GM18505 (cell line): Measurements from ENCODE around the gene TNKS1BP1.

Experiments
- ATAC-seq: cut with Tn5 transposase; IDR thresholded peaks from one replicate; pipeline ENCODE4 v1.9.1; 2021; ENCODE audit not compliant: unreplicated experiment
- POLR2A ChIP-seq: IDR thresholded peaks from 4 replicates; pipeline ENCODE4 v1.6.1; 2011; ENCODE audit warnings: borderline replicate concordance; ENCODE audit not compliant: insufficient read depth, insufficient read length; ENCODE audit errors: extremely low read depth

Gene TNKS1BP1

DNA sequence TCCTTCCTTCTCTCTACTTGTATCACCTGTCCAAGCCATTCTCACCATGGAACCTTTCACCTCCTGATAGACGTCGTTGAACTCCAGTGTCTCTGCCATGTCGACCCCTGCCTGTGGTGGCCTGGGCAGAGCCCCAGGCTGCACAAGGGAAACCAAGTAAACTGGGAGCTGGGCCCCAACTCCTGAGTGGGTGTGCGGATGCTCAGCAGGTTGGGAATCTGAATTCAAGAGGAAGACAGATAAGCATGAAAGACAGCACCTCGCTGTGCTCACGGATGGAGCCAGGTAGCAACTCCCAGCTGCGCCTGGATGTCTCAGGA lies 10.2 kb upstream of the TNKS1BP1 start:
- TF ChIP-seq POLR2A, result no peak
- peak; percentile 1 for ATAC-seq

DNA sequence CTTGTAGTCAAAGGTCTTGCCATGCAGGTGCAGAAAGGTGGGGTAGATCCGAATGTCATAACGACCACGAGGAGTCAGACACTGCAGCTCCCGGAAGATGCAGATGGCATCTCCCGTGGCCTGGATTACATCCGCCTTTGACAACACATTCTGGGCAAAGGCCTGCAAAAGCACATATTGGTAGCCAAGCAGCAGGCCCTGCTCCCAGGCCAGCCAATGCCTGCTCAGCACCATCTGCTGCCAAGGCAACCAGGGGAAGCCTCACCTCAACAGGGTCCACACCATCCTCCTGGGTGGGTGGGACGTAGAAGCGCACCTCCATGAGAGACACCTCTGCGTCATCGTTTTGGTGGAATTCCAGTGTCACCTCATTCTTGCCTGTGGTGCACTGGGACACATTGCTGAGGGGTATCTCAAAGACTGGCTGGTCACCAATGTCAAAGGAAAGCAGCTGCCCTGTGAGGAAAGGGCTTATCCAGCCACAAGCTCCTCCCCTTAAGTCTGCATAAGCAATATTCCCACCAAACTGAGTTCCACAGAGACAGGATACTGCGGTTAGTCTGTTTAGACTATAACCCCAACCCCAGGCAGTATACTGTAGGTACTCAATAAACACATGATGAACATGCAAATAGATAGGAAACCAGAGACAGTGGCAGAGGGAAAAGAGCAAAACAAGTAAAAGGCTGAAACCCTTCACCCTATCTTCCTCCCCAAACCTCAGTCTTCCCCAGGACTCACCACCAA lies 8.1 kb upstream of the TNKS1BP1 start:
- no peak for ATAC-seq
- TF ChIP-seq POLR2A, result no peak

DNA sequence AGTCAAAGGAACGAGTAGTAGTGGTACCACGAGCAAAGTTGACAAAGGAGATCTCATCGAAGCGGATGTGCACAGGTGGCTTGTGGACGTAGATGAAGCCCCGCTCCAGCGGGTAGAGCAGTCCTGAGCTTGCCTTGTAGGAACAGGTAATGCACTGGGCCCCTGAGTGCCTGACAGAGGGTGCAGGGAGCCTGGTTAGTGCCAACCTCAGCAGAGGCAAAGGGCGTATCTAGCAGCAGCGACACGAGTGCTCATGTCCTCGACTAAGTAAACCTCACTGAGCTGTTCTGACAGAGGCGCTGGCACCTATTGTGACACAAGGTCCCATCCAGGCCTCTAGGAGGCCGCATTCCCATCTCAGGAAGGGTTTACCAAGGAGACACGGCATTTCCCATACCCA lies 7.0 kb upstream of the TNKS1BP1 start:
- TF ChIP-seq POLR2A, result no peak
- ATAC-seq, result no peak

DNA sequence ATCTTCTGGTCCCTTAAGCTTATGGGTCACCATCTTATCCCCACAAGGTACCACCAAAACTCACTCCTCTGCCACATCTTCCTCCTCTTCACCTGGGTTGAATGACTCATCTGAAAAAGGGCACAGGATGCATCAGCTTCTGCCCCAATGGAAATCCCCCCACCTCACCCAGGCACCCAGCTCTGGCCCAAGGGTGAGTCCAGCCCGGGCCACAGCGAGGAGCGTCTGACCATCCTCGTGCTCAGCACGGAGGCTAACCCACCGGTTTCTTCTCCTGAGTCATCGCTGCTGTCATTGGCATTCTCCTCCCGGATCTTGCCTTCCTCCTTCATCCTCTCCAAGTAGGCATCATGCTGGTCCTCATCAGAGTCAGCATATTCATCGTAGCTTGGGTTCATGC lies 5.3 kb upstream of the TNKS1BP1 start:
- no peak for ATAC-seq
- no peak for TF ChIP-seq POLR2A

DNA sequence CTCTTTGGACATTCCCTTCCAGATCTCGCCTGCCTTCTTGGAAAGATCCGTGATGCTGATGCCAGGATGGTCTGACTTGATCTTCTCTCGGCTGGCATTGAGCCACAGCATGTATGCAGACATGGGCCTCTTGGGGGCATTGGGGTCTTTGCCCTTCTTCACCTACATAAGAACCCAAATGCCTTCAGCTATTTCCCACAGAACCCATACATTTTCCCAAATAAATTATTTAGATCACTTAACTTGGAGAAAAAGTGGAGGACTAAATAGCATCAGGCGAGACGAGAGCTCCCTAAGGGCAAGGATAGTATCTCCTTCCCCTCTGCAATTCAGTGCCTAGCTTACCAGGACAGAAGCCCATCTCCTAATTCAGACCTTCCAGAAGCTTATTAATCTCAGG lies 3.0 kb upstream of the TNKS1BP1 start:
- no peak for ATAC-seq
- TF ChIP-seq POLR2A, result no peak

DNA sequence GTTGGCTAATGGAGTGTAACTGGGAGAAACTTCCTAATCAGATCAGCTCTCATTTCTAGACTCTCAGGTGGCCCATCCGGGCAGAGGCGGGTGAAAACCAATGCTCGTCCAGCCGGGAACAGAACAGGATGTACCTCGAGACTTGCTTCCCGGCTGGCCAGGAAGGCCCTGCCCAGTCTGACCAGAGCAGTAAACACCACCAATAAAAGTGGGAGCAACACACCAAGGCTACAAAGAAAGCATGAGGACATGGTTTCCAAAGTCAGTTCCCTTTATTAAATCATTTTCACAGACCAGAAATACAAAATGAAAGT lies 940 bp upstream of the TNKS1BP1 start:
- ATAC-seq, result no peak
- TF ChIP-seq POLR2A, result no peak

DNA sequence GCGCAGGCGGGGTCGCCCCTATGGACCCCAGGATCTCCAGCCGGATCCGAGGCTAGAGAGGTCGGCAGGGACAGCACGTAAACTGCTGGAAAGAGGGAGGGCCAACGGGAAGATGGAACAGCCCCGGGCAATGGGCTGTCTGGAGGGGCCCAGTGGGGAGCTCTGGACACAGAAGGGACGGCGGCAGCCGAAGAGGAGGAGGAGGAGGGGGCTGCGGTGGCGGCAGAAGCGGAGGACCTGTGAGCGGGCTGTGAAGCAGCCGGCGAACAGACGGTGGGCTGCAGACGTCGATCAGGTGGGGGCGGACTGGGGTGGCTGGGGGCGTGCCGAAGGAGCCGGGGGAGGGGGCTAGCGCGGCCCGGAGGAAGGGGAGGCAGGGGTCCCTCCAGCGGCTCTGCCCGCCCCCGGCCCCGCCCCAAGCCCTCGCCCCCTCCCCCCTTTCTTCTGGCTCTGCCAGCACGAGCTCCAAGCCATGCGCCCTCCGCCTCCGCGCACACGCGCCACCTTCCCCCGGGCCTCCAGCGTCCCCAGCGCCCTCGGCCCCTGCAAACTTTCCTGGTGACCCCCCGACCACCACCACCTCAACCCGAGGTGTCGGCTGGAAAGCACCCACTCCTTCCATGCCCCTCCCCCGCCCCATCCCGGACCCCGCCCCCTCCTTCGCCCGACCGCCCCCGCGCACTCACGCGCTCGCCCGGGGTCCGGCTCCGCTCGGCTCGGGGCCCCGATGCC lies 432 bp downstream of the TNKS1BP1 start:
- ATAC-seq, result no peak
- no peak for TF ChIP-seq POLR2A

DNA sequence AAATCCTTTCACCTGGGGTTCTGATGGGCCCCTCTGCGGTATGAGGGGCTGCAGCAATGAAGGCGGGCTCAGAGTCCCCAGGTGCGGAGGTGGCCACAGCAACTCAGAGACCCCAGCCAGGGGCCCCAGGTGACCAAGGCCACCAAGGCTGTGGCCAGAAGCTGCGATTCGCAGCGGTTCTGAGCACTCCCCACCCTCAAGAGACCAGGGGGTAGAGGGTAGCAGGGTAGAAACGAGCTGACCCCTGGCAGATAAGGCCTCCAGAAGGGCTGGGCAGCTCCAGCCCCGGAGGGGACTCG lies 948 bp downstream of the TNKS1BP1 start:
- ATAC-seq, result no peak
- TF ChIP-seq POLR2A, result no peak

DNA sequence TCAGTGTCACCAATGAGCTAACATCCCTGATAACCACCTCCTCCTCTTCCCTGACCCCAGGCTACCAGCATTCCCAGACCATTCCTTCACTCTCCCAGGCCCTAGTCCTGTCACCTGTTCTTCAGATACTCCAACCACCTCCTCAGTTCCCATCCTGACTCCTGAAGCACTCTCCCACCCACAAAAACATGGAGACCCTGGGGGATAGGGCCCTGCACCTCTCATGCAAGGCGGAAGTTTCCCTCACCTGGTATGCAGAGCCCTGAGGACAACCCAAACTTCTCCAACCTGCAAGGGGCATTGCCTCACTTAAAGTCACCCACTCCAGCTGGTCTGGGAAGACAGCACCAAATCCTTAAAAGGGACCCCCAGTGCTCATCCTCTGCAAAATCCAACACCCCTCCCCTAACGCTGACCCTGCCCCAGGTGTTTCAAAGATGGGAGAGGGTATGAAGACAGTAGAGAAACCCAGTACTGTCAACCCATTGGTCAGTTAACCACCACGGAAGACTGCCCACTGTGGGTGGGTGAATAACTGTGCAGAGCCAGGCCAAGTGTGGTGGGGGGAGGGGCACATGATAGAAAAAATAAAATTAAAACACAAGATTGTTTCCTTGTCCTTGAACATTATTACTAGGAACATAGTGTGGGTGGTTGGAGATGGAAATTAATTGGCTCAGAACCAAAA lies 1.4 kb downstream of the TNKS1BP1 start:
- TF ChIP-seq POLR2A, result no peak
- no peak for ATAC-seq

DNA sequence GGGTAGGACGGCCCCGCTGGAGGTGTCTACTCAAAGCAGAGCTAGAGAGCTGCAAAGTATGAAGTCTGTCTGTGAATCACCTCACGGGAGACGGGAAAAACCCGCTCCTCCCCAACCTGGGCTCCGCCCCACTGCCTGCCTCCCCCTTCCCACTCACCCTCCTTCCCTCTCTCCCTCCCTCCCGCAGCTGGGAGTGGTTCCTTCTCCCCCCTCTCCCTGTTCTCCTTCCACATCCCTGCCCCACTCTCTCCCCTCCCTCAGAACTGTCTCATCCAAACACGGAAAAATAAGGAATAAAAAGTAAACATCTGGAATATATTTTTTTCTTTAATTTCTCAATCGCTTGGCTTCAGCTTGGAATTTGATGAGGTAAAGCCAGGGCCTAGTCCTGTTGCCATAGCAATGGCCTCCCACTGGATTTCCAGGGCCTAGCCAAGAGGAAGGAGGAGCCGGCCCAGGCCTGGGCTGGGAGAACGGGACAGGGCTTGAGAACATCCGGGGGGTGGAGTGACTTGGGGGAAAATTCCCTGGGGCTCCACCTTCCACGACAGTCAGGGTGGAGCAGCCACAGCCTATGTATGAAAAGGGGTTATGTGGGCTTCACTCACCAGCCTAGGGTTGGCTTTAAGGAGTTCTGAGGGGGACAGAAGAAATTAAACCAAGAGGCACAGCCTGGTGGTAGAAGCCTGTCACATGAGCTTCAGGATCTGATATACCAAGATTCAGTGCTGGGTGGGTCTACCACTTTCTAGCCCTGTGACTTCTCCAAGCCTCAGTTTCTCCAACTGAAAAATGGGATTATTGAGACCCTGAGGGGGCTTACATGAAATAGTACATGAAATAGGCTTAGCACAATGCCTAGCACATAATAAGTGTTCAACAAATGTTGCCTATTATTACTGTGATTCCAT lies 2.2 kb downstream of the TNKS1BP1 start:
- no peak for TF ChIP-seq POLR2A
- ATAC-seq, result no peak

DNA sequence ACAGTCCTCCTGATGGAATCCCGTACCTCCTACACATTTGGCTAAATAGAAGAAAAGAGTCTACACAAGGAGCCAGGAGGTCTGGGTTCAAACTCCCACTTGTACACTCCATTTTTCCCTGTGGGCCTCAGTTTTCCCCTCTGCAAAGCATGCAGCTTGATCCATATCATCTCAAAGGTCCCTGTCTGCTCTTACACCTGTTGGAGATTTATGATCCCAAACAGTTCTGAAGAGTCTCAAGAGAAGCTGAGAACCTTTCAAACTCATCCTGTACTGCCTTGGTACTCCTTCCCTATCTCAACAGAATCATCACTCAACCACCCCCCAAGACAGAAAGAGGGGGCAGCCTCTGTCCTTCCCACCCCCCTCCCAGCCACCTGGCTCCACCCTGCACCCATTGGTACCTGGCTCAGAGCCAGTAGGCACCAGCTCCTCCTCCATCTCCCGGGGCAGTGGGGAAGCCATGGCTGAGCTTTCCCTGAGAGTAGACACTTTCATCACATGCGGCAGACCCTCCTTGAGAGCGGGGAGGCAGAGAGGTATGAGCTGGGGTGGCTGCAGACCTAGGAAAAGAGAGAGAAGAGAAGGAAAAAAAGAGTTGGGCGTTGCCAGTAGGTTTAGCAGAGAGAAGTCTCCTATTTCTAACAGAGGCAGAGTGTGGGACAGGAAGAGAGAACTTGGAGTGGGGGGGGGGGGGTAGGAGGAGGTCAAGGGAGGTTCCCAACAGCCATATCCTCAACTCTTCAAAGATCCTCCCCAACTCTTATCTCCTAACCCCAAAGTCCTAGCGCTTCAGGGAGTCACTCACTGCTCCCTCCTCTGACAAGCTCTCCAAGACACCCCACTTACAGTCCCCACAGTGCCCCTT lies 3.1 kb downstream of the TNKS1BP1 start:
- ATAC-seq, result no peak
- TF ChIP-seq POLR2A, result no peak

DNA sequence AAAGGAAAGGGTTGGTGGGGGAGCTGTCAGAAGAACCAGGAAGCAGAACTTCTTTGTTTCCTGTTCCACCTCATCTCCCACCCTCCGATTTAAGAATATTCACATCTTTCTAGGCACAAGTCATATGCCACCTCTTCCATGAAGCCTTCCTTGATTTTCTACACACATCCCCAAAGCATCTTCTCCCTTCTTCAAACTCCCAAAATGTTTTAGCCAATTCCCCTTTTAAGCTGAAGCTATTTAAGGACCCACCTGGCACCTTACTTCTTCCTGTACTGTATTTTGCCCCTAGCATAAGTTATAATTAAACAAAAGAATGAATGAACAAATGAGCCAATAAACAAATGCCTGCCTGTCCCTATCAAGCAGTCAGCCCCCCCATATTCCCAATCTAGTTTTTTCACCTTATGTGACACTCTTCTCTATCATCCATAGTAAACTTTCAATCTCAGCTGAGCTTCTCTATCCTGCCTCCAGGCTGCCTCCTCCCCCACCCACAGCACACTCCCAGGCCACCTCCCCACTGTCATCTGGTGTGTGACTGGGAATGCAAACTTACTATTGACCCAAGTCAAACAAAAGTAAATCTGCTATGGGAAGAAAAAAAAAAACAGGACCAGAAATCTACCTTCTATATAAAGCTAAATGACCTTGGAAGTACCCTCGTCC lies 3.9 kb downstream of the TNKS1BP1 start:
- no peak for TF ChIP-seq POLR2A
- no peak for ATAC-seq
